Measurements from ENCODE around the gene NAV2.

- TF ChIP-seq CTCF (conservative IDR thresholded peaks at IDR 0.05 in 1 of 2, IDR thresholded peaks at IDR 0.05 in 1 of 2; ENCODE audit: extremely low read depth in 1 of 2, insufficient read depth in 1 of 2, low read depth in 1 of 2, low read length in 2 of 2) (no peak), EZH2 (IDR thresholded peaks at IDR 0.05; ENCODE audit: borderline replicate concordance, low read length) (no peak)
Measured at GRCh38 chr11:19953336-19953735, 240.7 kb downstream of the NAV2 start.
